GM19455 (cell line): Measurements from ENCODE around the gene EVA1C.
"Not testable (repeated sequence)": the region's sequence is repeated elsewhere in the genome, so short reads cannot be mapped to it uniquely, and the experiment has no call there.

Experiments used
- ATAC-seq: cut with Tn5 transposase; IDR thresholded peaks from one replicate; pipeline ENCODE4 v1.9.1; 2021; ENCODE audit not compliant: unreplicated experiment

The EVA1C gene

DNA sequence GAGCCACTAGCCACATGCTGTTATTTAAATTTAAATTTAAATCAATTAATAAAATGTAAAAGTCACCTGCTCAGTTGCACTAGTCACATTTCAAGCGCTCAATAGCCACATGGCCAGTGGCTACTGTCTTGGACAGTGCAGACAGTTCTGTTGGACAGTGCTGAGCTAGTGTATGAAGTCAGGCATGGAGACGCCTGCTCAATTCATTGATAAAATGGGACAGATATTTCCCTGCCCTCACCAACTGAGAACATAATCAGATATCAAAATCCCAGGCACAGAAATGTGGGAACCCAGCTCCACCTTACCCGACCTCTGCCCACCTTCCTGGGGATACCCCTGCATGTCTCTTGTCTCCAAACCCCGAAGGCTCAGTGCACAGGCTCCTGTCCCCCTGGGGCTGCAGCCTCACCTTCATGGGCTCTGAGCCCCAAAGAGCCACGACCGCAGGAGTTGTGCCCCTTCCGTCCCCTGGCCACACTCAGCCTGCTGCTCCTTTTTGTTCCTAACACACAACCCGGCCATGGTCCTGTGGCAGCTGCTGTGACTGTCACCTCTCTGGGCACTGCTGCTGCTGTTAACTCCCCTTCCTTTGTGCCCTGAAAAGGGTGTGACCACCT lies 109.3 kb downstream of the EVA1C start:
- ATAC-seq: no peak

DNA sequence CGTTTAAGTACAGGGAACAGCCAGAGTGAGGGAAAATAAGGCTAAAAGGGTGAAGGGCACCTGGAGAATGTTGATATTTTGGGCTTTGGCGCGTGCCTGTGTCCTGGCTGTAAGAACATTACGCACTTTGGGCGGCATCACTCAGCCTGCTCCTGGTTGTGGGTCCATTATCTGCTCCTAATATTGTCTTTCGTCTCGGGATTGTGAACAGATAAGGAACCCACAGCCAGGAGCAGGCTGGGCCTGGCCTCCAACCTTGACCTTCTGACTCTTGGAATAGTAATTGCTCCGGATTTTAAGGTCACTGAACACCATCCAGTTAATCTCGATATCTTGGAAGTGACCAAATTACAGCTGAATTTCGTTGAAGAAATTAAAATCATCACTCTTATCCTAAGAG lies 111.0 kb downstream of the EVA1C start:
- no peak for ATAC-seq

DNA sequence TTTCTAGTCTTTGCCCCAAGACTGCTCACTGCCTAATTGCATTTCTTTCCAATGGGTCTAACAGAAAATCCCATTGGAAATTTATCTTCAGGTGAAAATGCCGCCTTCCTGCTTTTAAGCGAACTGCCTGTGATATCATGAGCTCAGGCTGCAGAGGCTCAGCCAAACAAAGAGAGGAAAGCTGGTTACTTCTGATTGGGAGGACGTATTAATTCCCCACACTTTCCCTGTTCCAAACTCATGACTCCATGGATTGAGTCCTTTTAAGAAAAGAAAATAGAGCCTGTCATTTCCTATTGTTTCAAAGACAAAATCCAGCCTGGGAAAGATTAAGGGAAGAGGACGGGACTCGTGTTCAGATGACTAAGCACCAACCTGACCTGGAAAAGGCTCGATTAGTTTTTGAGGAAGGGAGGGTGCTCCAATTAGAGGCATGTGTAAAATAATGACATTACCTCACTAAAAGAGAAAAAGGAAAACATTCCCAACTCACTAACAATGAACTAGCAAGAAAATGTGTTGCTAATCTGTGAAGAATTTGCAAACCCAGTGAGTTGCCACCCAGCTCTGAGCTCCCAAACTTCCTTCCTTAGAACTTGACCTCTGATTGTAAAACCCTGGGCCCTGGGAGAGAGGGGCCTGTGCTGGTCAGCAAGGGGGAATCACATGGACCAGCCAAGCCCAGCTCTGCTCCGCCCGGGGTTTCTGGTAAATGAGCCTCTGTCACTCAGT lies 111.6 kb downstream of the EVA1C start:
- no peak for ATAC-seq

DNA sequence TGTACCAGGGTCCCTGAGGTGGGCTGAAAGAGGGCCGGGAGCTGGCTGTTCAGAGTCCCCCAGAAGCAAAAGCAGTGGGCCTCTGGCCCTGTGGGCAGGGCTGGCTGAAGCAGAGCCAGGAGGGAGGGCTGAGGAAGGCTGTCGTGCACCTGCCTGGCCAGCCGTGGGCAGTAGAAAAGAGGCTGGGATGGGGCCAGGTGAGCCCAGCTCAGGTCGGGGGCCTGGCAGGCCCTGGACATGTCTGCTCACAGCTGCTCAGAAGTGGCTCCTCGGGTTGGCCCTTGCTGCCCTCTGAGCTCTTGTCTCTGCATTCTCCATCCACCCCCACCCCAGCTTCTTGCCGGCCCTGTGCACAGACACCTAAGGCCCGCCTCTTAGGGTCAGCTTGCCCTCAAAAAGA lies 112.8 kb downstream of the EVA1C start:
- no peak for ATAC-seq

- no peak for ATAC-seq
These were observed 117.2 kb downstream of the EVA1C start for GRCh38 chr21:32529679-32530078.

DNA sequence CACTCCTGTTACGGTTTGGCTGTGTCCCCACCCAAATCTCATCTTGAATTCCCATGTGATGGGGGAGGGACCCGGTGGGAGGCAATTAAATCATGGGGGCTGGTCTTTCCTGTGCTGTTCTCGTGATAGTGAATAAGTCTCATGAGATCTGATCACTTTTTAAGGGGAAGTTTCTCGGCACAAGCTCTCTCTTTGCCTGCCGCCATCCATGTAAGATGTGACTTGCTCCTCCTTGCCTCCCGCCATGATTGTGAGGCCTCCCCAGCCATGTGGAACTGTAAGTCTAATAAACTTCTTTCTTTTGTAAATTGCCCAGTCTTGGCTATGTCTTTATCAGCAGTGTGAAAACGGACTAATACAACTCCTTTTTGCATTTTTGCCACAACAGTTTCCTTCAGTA lies 118.3 kb downstream of the EVA1C start:
- not testable (repeated sequence) for ATAC-seq

DNA sequence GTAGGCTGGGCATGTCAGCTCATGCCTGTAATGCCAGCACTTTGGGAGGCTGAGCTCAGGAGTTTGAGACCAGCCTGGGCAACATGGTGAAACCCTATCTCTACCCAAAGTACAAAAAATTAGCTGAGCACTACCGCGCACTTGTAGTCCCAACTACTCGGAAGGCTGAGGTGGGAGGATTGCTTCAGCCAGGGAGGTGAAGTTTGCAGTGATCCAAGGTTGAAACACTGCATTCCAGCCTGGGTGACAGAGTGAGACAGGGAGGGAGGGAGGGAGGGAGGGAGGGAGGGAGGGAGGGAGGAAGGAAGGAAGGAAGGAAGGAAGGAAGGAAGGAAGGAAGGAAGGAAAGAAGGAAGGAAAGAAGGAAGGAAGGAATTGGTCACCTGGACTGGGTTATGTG lies 119.1 kb downstream of the EVA1C start:
- not testable (repeated sequence) for ATAC-seq

DNA sequence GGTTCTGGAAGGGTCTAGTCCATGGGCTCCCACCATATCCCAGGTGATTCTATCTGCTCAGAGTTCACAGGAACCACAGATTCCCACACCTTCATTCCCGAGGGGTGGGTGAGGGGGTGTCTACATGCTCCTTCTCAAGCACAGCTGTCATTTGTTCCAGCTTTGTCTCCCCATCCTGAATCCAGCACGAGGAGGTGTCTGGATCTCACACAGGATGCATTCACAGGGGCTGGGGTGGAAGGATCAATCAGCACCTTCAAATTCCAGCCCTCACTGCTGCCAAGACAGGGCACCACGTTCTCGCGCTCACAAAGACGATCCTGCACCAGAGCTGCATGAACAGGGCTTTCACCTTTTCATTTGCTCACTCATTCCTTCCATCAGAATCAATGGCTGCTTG lies 120.1 kb downstream of the EVA1C start:
- no peak for ATAC-seq

GRCh38 chr21:32533053-32533452 lies 120.5 kb downstream of the EVA1C start:
- no peak for ATAC-seq

GRCh38 chr21:32533611-32534010 lies 121.1 kb downstream of the EVA1C start:
- ATAC-seq: no peak

DNA sequence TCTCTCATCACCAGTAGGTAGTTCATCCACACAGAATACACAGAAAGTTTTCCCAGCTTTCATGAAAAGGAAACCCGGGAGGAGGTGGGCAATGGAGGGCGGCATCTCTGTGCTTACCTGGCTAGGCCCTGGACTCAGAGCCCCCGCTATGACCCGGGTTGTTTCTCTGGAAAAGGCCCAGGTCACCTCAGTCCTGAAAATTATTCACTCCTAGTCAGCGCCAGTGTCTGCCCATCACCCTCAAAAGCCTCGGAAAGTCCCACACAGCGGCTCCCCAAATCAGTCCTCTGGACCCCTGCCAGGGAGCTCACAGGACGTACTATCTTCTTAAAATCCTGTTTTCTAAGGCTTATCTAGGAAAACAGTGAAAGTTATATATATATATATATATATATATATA lies 121.6 kb downstream of the EVA1C start:
- ATAC-seq: no peak

- ATAC-seq: no peak
These were observed 123.1 kb downstream of the EVA1C start for GRCh38 chr21:32535612-32536011.

- no peak for ATAC-seq
These were observed 125.0 kb downstream of the EVA1C start for GRCh38 chr21:32537569-32537881.

- no peak for ATAC-seq
These were observed 125.8 kb downstream of the EVA1C start for GRCh38 chr21:32538147-32538792.

DNA sequence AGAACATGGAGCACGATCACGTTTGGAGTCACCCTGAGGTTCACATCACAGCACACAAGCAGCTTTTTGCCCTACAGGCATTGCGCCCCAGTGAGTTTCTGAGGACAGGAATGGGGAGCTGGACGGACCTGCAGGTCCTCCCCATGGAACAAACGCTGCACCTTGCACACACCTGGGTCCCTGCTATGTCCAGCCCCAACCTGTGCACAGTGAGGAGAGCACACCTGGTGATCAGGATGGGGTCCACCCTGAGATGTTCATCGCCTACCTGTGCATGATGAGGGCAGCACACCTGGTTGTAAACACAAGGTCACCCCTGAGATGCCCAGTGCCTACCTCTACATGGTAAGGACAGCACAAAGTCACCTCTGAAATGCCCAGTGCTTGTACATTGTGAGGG lies 126.9 kb downstream of the EVA1C start:
- no peak for ATAC-seq

DNA sequence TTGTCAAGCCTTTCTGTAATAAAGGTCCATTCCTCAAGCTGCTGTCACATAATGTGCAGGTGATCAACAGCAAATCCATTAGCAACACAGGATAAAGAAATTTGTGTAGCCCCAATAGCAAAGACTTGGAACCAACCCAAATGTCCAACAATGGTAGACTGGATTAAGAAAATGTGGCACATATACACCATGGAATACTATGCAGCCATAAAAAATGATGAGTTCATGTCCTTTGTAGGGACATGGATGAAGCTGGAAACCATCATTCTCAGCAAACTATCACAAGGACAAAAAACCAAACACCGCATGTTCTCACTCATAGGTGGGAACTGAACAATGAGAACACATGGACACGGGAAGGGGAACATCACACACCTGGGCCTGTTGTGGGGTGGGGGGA lies 130.6 kb downstream of the EVA1C start:
- ATAC-seq: not testable (repeated sequence)

DNA sequence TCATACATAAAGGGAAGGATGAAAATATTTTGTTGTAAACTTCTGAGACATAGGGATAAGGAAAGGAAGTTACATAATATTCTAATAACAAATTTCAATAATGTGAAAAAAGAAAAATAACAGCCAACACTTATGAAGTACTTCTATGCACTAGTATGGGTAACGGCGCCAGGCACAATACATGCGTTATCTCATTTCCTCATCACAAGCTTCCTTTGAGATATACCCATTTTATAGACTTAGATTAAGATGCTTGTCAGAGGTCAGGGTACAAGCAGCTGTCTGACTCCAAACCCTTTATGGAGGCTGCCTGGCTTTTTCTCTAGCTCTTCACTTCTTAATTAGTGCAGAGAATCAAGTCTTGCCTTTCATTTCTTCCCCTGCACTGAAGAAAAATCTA lies 131.5 kb downstream of the EVA1C start:
- ATAC-seq: no peak

- ATAC-seq: no peak
These were observed 132.2 kb downstream of the EVA1C start for GRCh38 chr21:32544697-32545096.

- no peak for ATAC-seq
These were observed 133.5 kb downstream of the EVA1C start for GRCh38 chr21:32545948-32546441.

DNA sequence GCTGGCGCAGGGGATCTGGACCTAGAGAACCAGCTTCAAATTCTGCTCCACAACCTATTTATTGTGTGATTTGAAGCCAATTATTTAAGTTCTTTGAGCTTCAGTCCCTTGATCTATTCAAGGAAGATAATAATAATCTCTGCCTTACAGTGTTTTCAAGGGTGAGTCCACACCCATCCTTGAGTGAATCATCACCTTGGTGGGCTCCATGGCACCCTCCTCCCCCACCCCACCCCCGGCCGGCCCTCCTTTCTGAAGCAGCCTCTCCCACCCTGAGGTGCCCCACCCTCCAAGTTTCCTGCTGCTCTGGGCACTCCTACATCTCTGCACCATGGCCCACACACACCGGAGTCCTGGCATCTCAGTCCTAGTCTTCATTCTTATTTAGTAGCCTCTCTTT lies 134.5 kb downstream of the EVA1C start:
- no peak for ATAC-seq

DNA sequence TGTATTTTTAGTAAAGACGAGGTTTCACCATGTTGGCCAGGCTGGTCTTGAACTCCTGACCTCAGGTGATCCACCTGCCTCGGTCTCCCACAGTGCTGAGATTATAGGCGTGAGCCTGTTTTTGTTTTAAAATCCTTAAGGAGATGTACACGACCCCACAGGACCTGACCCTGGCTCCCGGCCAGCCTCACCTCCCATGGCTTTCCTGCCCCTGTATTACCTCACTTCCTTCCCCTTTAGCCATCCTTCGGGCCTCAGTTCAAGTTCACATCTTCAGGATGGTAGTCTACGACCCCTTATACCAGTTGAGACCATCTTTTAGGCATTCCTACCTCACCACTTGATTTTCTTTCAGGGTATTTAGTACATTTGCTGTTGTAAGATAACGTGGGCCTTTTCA lies 136.5 kb downstream of the EVA1C start:
- ATAC-seq: no peak

GRCh38 chr21:32549440-32549839 lies 136.9 kb downstream of the EVA1C start:
- no peak for ATAC-seq
